ENCODE measurements around the gene DR1.
"Not testable (repeated sequence)": the region's sequence is repeated elsewhere in the genome, so short reads cannot be mapped to it uniquely, and the experiment has no call there.

DR1 gene

DNA sequence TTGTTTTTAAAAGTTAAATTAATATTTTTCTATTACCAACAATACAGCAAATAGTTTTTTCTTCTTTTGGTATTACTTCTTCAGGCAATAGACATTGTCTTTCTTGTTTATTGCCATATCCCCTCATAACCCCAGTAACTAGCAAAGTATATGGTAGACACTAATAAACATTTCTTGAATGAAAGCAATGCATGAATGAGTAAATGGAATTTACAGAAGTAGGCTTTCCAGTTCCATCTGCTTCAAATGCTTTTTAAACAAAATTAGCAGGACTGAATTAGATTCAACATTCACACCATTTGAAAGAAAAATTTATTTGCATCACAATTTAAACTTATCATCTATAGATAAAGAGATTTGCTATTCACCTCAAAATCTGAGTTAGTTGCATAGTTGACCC, 5.6 kb upstream of the DR1 start:
- no peak for DNase-seq (ENCODE audit: low read depth in 2 of 2)

DNA sequence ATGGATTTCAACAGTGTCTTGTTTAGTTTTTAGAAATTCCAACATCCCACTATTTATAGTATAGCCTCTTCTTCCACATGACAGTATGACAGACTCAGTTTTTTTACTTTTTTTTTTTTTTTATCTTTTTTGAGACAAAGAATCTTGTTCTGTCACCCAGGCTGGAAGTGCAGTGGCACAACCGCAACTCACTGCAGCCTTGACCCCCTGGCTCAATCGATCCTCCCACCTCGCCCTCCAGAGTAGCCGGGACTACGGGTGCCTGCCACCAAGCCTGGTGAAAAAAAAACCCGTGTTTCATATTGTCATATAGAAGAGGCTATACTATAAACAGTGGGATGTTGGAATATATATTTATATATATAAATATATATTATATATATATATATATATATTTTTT, 1.2 kb upstream of the DR1 start:
- DNase-seq (ENCODE audit: low read depth in 2 of 2), result no peak

- DNase-seq (ENCODE audit: low read depth in 2 of 2), result no peak
Measured at GRCh38 chr1:93344886-93345632, 648 bp upstream of the DR1 start.

GRCh38 chr1:93346421-93346993, 800 bp downstream of the DR1 start:
- DNase-seq (ENCODE audit: low read depth in 2 of 2), result no peak

GRCh38 chr1:93347334-93347899, 1.7 kb downstream of the DR1 start:
- DNase-seq (ENCODE audit: low read depth in 2 of 2), result no peak

- DNase-seq (ENCODE audit: low read depth in 2 of 2), result no peak
Measured at GRCh38 chr1:93348104-93348728, 2.5 kb downstream of the DR1 start.

GRCh38 chr1:93349231-93350135, 3.8 kb downstream of the DR1 start:
- DNase-seq (ENCODE audit: low read depth in 2 of 2), result no peak

DNA sequence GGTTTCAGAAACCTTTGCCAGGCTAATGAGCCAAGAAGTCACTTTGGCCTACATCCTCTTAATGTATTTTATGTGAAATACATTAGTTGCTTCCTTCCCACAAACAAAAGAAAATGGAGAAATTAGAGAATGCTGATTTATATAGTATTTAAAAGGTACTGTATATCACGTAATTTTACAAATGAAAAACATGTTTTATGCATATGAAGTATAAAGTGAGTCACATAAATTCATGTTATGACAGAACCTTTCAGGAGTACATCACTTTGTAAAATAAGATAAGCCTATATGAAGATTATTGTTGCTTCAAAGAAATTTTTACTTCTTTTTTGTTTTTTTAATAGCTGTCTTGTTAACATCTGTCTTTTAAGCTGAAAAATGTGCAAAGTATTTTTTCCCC, 4.6 kb downstream of the DR1 start:
- DNase-seq (ENCODE audit: low read depth in 2 of 2), result no peak

- DNase-seq (ENCODE audit: low read depth in 2 of 2), result no peak
Measured at GRCh38 chr1:93350875-93351274, 5.2 kb downstream of the DR1 start.

GRCh38 chr1:93351346-93351745, 5.6 kb downstream of the DR1 start:
- DNase-seq (ENCODE audit: low read depth in 2 of 2), result not testable (repeated sequence)

- no peak for DNase-seq (ENCODE audit: low read depth in 2 of 2)
Measured at GRCh38 chr1:93352376-93352775, 6.7 kb downstream of the DR1 start.

- DNase-seq (ENCODE audit: low read depth in 2 of 2), result no peak
Measured at GRCh38 chr1:93353286-93353685, 7.6 kb downstream of the DR1 start.

DNA sequence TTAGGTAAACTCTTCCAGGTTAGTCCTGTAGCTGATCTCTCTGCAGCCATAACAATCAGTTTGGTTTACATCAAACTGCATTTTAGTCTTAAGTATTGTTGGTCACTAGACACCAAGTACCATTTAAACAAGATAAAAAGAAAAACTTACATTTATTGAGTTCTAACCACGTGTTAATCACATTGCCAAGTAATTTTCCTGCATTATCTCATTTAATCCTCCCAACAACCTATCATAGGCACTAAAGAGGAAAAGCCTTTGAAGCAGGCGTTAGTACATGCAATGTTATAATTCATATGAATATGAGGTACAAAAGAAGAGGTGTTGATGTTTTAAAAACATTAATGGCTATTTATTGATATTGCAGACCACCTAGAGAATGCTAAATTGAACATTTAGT, 9.0 kb downstream of the DR1 start:
- DNase-seq (ENCODE audit: low read depth in 2 of 2), result no peak

- no peak for DNase-seq (ENCODE audit: low read depth in 2 of 2)
Measured at GRCh38 chr1:93357242-93357641, 11.5 kb downstream of the DR1 start.

- no peak for DNase-seq (ENCODE audit: low read depth in 2 of 2)
Measured at GRCh38 chr1:93358293-93358692, 12.6 kb downstream of the DR1 start.

DNA sequence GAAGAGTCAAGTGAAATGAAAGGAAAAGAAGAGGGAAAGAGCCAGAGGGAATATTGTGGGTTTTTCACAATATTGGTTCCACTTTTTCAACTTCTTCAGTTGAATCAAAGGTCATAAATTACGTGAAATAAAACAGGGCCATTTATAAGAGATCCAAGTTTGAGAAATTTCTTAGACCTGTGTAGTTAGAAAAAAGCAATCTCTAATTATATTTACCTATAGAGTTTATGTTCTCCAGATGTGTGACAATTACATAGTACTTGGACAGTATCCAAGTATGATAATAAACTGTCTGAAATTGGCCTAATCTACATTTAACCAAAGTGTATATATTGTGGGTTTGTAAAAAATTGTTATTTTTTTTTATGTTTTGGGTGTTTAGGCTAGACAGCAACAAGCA, 14.4 kb downstream of the DR1 start:
- DNase-seq (ENCODE audit: low read depth in 2 of 2), result no peak

DNA sequence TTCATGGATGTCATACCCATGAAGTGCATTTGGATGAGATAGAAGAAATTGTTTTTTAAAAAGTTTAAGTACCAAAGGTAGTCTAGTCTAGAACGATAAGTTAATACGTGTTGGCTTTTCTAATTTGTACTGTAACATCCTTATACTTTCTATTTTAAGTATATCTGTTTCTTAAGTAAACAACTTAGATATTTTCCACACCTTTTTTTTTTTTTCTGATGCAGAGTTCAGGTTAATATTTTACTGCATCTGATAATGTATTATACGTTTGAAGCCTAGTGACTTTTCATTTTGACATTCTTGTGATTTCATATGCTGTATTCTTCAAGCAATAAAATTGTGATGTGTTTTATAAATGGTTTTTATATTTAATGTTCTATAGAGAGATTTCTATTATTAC, 16.5 kb downstream of the DR1 start:
- no peak for DNase-seq (ENCODE audit: low read depth in 2 of 2)

- DNase-seq (ENCODE audit: low read depth in 2 of 2), result no peak
Measured at GRCh38 chr1:93365813-93366212, 20.1 kb downstream of the DR1 start.

GRCh38 chr1:93369734-93370133, 24.0 kb downstream of the DR1 start:
- no peak for DNase-seq (ENCODE audit: low read depth in 2 of 2)

DNA sequence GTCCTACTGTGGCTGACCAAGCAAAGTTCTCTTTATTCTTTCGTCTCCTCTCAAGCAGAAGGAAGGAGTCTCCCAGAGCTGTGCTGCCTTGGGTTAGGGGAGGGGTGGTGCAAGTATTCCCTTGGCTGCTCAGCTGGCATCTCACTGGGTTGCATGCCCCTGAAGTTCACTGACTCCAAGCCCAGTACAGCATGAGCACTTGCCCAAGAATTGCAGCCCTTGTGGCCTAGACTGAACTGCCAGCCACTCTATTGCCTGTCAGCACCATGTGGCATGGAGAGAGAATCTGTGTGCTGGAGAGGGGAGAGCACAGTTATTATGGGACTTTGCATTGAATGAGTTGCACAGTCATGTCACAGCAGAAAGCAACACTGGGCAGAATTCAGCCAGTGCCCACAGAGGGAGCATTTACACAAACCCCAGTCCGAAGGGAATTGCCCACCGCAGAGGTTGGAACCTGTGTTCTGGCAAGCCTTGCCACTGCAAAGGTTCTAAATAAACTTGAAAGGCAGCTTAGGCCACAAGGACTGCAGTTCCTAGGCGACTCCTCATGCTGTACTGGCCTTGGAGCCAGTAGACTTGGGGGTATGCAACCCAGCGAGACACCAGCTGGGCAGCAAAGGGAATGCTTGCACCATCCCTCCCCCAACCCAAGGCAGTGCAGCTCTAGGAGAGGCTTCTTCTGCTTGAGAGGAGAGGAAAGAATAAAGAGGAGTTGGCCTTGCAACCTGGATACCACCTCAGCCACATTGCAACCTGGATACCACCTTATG, 28.8 kb downstream of the DR1 start:
- DNase-seq (ENCODE audit: low read depth in 2 of 2), result no peak

- no peak for DNase-seq (ENCODE audit: low read depth in 2 of 2)
Measured at GRCh38 chr1:93384656-93385055, 38.9 kb downstream of the DR1 start.
